Epithelial cell of esophagus (primary cell): ENCODE results near the gene TRMT1.
A peak's percentile ranks its signal among the peaks of the same experiment; 100 is the strongest.

Source experiments
- DNase-seq: peaks from one replicate; pipeline ENCODE4 v3.0.0; 2010; ENCODE audit warnings: low read depth
- H3K4me3 ChIP-seq: 2 replicates; pipeline ENCODE4 v1.5.1; 2011; ENCODE audit warnings: mild to moderate bottlenecking, low read length, control low read depth
- CTCF ChIP-seq: IDR thresholded peaks from 2 replicates; pipeline ENCODE4 v1.5.1; 2011; ENCODE audit warnings: low read depth, mild to moderate bottlenecking, low read length, control low read depth, inconsistent platforms; ENCODE audit not compliant: insufficient read depth; ENCODE audit errors: missing control alignments

TRMT1 gene

DNA sequence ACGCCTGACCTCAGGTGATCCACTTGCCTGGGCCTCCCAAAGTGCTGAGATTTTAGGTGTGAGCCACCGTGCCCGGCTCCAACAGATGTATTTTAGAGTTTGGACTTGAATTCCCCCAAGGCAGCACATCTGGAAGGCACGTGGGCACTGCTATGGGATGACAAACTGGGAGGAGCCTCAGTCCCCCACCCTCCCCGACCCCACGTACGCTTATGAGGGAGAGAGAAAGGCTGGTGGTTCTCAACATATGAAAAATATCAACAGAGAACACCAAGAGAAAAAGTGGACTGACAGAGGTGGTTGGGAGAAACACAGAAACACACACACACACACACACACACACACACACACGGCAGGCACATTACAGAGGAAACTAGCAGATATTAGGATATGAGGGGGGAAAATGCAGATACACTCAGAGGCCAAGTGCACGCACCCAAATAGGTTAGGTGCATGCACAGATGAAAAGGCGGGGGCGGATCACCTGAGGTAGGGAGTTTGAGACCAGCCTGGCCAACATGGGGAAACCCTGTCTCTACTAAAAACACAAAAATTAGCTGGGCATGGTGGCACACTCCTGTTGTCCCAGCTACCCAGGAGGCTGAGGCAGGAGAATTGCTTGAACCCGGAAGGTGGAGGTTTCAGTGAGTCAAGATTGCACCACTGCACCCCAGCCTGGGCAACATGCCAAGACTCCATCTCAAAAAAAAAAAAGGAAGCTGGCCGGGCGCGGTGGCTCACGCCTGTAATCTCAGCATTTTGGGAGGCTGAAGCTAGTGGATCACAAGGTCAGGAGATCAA lies 30.4 kb upstream of the TRMT1 start:
- peak; percentile 67 for DNase-seq
- H3K4me3 ChIP-seq: no peak overlapping the region
- TF ChIP-seq CTCF: no peak

DNA sequence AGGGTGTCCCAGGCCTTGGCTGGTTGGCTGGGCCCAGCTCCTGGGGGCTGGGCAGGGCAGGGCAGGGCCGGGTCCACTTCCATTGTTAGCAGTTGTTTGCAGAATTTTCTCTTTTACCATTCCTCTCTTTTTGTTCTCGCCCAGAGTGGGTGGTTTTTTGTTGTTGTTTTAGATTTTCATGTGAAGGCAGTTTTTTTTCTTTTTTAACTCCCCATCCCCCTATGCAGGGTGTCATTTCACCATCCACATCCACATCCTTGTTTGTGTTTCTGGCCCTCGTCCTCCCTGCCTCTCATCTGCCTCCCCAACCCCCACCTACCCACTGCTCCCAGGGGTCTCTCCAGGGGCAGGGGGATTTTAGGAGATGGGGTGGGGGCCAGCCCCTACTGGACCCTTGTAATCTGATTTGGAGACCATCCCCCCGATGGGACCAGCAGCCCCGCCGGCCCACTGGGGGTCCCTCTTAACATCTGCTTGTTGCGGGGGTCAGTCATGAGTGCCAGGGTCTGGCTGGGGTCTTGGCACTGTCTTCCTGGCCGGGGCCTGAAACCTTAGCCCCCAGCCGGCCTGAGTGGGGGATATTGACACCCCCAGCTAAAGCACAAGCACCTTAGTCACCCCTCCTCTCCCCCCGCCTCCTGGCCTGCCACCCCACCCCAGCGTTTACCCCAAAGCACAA lies 23.2 kb upstream of the TRMT1 start:
- DNase-seq: no peak
- no peak for TF ChIP-seq CTCF
- no peak overlapping the region for H3K4me3 ChIP-seq

GRCh38 chr19:13138916-13139198 lies 22.3 kb upstream of the TRMT1 start:
- H3K4me3 ChIP-seq: no peak overlapping the region
- TF ChIP-seq CTCF: no peak
- DNase-seq: no peak

DNA sequence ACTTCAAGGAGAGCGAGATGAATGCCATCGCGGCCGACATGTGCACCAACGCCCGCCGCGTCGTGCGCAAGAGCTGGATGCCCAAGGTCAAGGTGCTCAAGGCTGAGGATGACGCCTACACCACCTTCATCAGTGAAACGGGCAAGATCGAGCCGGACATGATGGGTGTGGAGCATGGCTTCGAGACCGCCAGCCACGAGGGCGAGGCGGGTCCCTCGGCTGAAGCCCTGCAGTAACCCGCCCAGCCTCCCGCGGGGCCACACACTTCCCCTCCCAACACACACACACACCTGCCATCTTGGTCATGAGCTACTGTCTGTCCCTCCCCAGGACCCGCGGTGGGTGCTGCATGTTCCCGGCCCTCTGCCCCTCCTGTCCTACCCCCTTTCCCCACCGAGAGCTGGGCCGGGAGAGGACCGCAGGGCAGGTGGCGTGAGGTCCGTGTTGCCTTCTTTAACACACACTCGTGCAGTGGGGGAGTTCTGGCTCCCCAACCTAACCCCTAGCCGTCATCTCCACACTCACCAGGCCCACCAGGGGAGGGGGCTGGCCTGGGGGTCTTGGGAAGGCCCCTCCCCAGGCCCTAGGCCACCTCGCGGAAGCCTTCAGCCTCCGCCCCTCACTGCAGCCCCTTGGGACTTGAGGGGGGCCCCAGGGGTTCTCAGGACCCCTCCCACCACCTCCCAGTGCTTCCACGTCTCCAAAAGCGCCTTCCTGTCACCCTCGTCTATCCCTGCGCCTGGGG lies 21.8 kb upstream of the TRMT1 start:
- TF ChIP-seq CTCF: no peak
- H3K4me3 ChIP-seq: no peak overlapping the region
- no peak for DNase-seq

GRCh38 chr19:13137290-13137794 lies 20.8 kb upstream of the TRMT1 start:
- DNase-seq: no peak
- TF ChIP-seq CTCF: no peak
- H3K4me3 ChIP-seq: no peak overlapping the region

DNA sequence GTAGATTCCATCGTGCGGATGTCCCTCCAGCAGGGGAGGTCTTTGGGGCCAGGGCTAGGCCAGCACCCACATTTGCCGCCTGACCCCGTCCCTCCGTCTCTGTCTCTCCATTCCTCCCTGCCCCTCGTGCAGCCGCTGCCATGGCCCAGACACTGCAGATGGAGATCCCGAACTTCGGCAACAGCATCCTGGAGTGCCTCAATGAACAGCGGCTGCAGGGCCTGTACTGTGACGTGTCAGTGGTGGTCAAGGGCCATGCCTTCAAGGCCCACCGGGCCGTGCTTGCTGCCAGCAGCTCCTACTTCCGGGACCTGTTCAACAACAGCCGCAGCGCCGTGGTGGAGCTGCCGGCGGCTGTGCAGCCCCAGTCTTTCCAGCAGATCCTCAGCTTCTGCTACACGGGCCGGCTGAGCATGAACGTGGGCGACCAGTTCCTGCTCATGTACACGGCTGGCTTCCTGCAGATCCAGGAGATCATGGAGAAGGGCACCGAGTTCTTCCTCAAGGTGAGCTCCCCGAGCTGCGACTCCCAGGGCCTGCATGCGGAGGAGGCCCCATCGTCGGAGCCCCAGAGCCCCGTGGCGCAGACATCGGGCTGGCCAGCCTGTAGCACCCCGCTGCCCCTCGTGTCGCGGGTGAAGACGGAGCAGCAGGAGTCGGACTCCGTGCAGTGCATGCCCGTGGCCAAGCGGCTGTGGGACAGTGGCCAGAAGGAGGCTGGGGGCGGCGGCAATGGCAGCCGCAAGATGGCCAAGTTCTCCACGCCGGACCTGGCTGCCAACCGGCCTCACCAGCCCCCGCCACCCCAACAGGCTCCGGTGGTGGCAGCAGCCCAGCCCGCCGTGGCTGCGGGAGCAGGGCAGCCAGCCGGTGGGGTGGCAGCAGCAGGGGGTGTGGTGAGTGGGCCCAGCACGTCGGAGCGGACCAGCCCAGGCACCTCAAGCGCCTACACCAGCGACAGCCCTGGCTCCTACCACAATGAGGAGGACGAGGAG lies 18.8 kb upstream of the TRMT1 start:
- no peak for DNase-seq
- H3K4me3 ChIP-seq: no peak overlapping the region
- TF ChIP-seq CTCF: no peak
